ENCODE data around the gene CCDC82. TPM values are rescaled to one million over a fixed set of nuclear protein-coding genes. Genes with fewer than 3 reads are reported as not detected.

The CCDC82 gene
- total RNA-seq, 2 experiments from 2014 or later = 32.0 to 34.0 TPM

GRCh38 chr11:96393753-96394348 is 4.1 kb upstream of the CCDC82 start:
- Mint-ChIP-seq H3K4me3 (no peak overlapping the region), H3K27ac (no peak overlapping the region), H3K9me3 (no peaks in the 10 kb centered on the region), H3K4me1 (ENCODE audit: low read depth) (peaks cover 34% of the 10 kb centered on the region), H3K27me3 (ENCODE audit: low read depth) (no peaks in the 10 kb centered on the region), H3K36me3 (ENCODE audit: low read depth) (peaks cover 13% of the 10 kb centered on the region)
- intact Hi-C loops (cut with micrococcal nuclease) = loop anchor here (1.0 to 10.0 kb wide), 8 partner anchors 33 to 1327 kb away; partner anchors contain the start of genes SESN3 and SRSF8
- CTCF ChIA-PET = interaction anchor here (0.5 to 2.9 kb wide), 43 partner anchors 9 to 605 kb away, joined by 3 to 25 read pairs (median 4); partner anchors contain the start of genes FAM76B and MAML2
- DNase-seq = no peak

GRCh38 chr11:96391698-96392307 is 2.1 kb upstream of the CCDC82 start:
- Mint-ChIP-seq H3K4me1 (ENCODE audit: low read depth) (peaks cover 49% of the 10 kb centered on the region), H3K9me3 (no peaks in the 10 kb centered on the region), H3K27ac (no peak overlapping the region), H3K4me3 (peak overlapping the region; percentile 89), H3K36me3 (ENCODE audit: low read depth) (peaks cover 13% of the 10 kb centered on the region), H3K27me3 (ENCODE audit: low read depth) (no peaks in the 10 kb centered on the region)
- intact Hi-C loops (cut with micrococcal nuclease) = loop anchor here (2.0 to 10.0 kb wide), 7 partner anchors 35 to 1325 kb away; partner anchors contain the start of genes SESN3 and SRSF8
- CTCF ChIA-PET = no interaction called here
- no peak for DNase-seq

GRCh38 chr11:96390488-96390792 is 728 bp upstream of the CCDC82 start:
- CTCF ChIA-PET = interaction anchor here (0.9 to 2.7 kb wide), 3 partner anchors 48 to 541 kb away, joined by 5 to 20 read pairs (median 12); partner anchors contain the start of gene MAML2
- Mint-ChIP-seq H3K4me1 (ENCODE audit: low read depth) (peaks cover 53% of the 10 kb centered on the region), H3K27ac (peak overlapping the region; percentile 91), H3K9me3 (no peaks in the 10 kb centered on the region), H3K36me3 (ENCODE audit: low read depth) (peaks cover 13% of the 10 kb centered on the region), H3K27me3 (ENCODE audit: low read depth) (no peaks in the 10 kb centered on the region), H3K4me3 (peak overlapping the region; percentile 89)
- DNase-seq = peak; percentile 24
- intact Hi-C loops (cut with micrococcal nuclease) = loop anchor here (1.0 to 10.0 kb wide), 10 partner anchors 133 to 1323 kb away; partner anchors contain the start of genes MTMR2, SESN3 and SRSF8

- intact Hi-C loops (cut with micrococcal nuclease) = loop anchor here (1.0 kb wide), 5 partner anchors 46 to 1416 kb away; partner anchors contain the start of genes CEP57, CWC15, KDM4D and MAML2
- H3K4me3 Mint-ChIP-seq = peak overlapping the region; percentile 89
- peak overlapping the region; percentile 91 for H3K27ac Mint-ChIP-seq
- H3K36me3 Mint-ChIP-seq (ENCODE audit: low read depth) = peaks cover 17% of the 10 kb centered on the region
- peaks cover 60% of the 10 kb centered on the region for H3K4me1 Mint-ChIP-seq (ENCODE audit: low read depth)
- no peaks in the 10 kb centered on the region for H3K27me3 Mint-ChIP-seq (ENCODE audit: low read depth)
- no peak for DNase-seq
- CTCF ChIA-PET = interaction anchor here (0.6 to 2.7 kb wide), 8 partner anchors 42 to 596 kb away, joined by 3 to 20 read pairs (median 4); partner anchors contain the start of gene MAML2
- no peaks in the 10 kb centered on the region for H3K9me3 Mint-ChIP-seq
These were observed 607 bp downstream of the CCDC82 start for GRCh38 chr11:96388891-96389719.

- Mint-ChIP-seq H3K9me3 (no peaks in the 10 kb centered on the region), H3K27ac (peak overlapping the region; percentile 22), H3K27me3 (ENCODE audit: low read depth) (no peaks in the 10 kb centered on the region), H3K36me3 (ENCODE audit: low read depth) (peaks cover 16% of the 10 kb centered on the region), H3K4me1 (ENCODE audit: low read depth) (peaks cover 41% of the 10 kb centered on the region), H3K4me3 (no peak overlapping the region)
- CTCF ChIA-PET = interaction anchor here (0.6 to 1.3 kb wide), 4 partner anchors 9 to 498 kb away, joined by 3 to 4 read pairs (median 4); no protein-coding TSS in a partner anchor
- intact Hi-C loops (cut with micrococcal nuclease) = no loop called here
- no peak for DNase-seq
These were observed 4.5 kb downstream of the CCDC82 start for GRCh38 chr11:96385187-96385586.

GRCh38 chr11:96384156-96384555 is 5.6 kb downstream of the CCDC82 start:
- intact Hi-C loops (cut with micrococcal nuclease) = no loop called here
- no peaks in the 10 kb centered on the region for H3K9me3 Mint-ChIP-seq
- DNase-seq = no peak
- no peaks in the 10 kb centered on the region for H3K27me3 Mint-ChIP-seq (ENCODE audit: low read depth)
- H3K4me1 Mint-ChIP-seq (ENCODE audit: low read depth) = peaks cover 41% of the 10 kb centered on the region
- H3K4me3 Mint-ChIP-seq = peak overlapping the region; percentile 56
- CTCF ChIA-PET = interaction anchor here (0.6 to 1.3 kb wide), 4 partner anchors 10 to 292 kb away, joined by 3 to 4 read pairs (median 4); no protein-coding TSS in a partner anchor
- peaks cover 21% of the 10 kb centered on the region for H3K36me3 Mint-ChIP-seq (ENCODE audit: low read depth)
- peak overlapping the region; percentile 84 for H3K27ac Mint-ChIP-seq

GRCh38 chr11:96376796-96377195 is 12.9 kb downstream of the CCDC82 start:
- intact Hi-C loops (cut with micrococcal nuclease) = no loop called here
- Mint-ChIP-seq H3K9me3 (no peaks in the 10 kb centered on the region), H3K27ac (no peak overlapping the region), H3K4me1 (ENCODE audit: low read depth) (no peaks in the 10 kb centered on the region), H3K27me3 (ENCODE audit: low read depth) (no peaks in the 10 kb centered on the region), H3K36me3 (ENCODE audit: low read depth) (peaks cover 25% of the 10 kb centered on the region), H3K4me3 (no peak overlapping the region)
- no peak for DNase-seq
- CTCF ChIA-PET = interaction anchor here (1.4 kb wide), 1 partner anchor 11 kb away, joined by 4 read pairs; no protein-coding TSS in a partner anchor

GRCh38 chr11:96373826-96374225 is 15.9 kb downstream of the CCDC82 start:
- Mint-ChIP-seq H3K27ac (no peak overlapping the region), H3K4me1 (ENCODE audit: low read depth) (no peaks in the 10 kb centered on the region), H3K36me3 (ENCODE audit: low read depth) (peaks cover 29% of the 10 kb centered on the region), H3K9me3 (no peaks in the 10 kb centered on the region), H3K27me3 (ENCODE audit: low read depth) (no peaks in the 10 kb centered on the region), H3K4me3 (no peak overlapping the region)
- CTCF ChIA-PET = no interaction called here
- intact Hi-C loops (cut with micrococcal nuclease) = no loop called here
- no peak for DNase-seq

- CTCF ChIA-PET = no interaction called here
- no peaks in the 10 kb centered on the region for H3K4me1 Mint-ChIP-seq (ENCODE audit: low read depth)
- peaks cover 32% of the 10 kb centered on the region for H3K36me3 Mint-ChIP-seq (ENCODE audit: low read depth)
- H3K27ac Mint-ChIP-seq = no peak overlapping the region
- DNase-seq = no peak
- H3K27me3 Mint-ChIP-seq (ENCODE audit: low read depth) = no peaks in the 10 kb centered on the region
- H3K9me3 Mint-ChIP-seq = no peaks in the 10 kb centered on the region
- H3K4me3 Mint-ChIP-seq = no peak overlapping the region
- intact Hi-C loops (cut with micrococcal nuclease) = no loop called here
These were observed 22.4 kb downstream of the CCDC82 start for GRCh38 chr11:96367342-96367741.

GRCh38 chr11:96366024-96366423 is 23.7 kb downstream of the CCDC82 start:
- CTCF ChIA-PET = no interaction called here
- no peaks in the 10 kb centered on the region for H3K9me3 Mint-ChIP-seq
- H3K4me1 Mint-ChIP-seq (ENCODE audit: low read depth) = no peaks in the 10 kb centered on the region
- H3K4me3 Mint-ChIP-seq = no peak overlapping the region
- intact Hi-C loops (cut with micrococcal nuclease) = no loop called here
- no peak overlapping the region for H3K27ac Mint-ChIP-seq
- DNase-seq = no peak
- peaks cover 26% of the 10 kb centered on the region for H3K36me3 Mint-ChIP-seq (ENCODE audit: low read depth)
- H3K27me3 Mint-ChIP-seq (ENCODE audit: low read depth) = no peaks in the 10 kb centered on the region

- DNase-seq = no peak
- Mint-ChIP-seq H3K4me3 (no peak overlapping the region), H3K36me3 (ENCODE audit: low read depth) (peaks cover 22% of the 10 kb centered on the region), H3K27ac (no peak overlapping the region), H3K4me1 (ENCODE audit: low read depth) (no peaks in the 10 kb centered on the region), H3K27me3 (ENCODE audit: low read depth) (no peaks in the 10 kb centered on the region), H3K9me3 (no peaks in the 10 kb centered on the region)
- intact Hi-C loops (cut with micrococcal nuclease) = no loop called here
- CTCF ChIA-PET = no interaction called here
These were observed 24.2 kb downstream of the CCDC82 start for GRCh38 chr11:96365493-96365892.

- no peak for DNase-seq
- Mint-ChIP-seq H3K4me1 (ENCODE audit: low read depth) (peaks cover 14% of the 10 kb centered on the region), H3K27me3 (ENCODE audit: low read depth) (no peaks in the 10 kb centered on the region), H3K9me3 (no peaks in the 10 kb centered on the region), H3K27ac (no peak overlapping the region), H3K4me3 (no peak overlapping the region), H3K36me3 (ENCODE audit: low read depth) (peaks cover 14% of the 10 kb centered on the region)
- intact Hi-C loops (cut with micrococcal nuclease) = no loop called here
- CTCF ChIA-PET = interaction anchor here (0.7 to 1.5 kb wide), 3 partner anchors 19 to 526 kb away, joined by 3 to 4 read pairs (median 3); partner anchors contain the start of gene MAML2
These were observed 27.9 kb downstream of the CCDC82 start for GRCh38 chr11:96361778-96362177.
